Fibroblast of lung (primary cell): ENCODE measurements around the gene GLO1.

ENCODE experiments used
- CTCF ChIP-seq, 2 donors: IDR thresholded peaks in 1 of 2; conservative IDR thresholded peaks in 1 of 2; 1 replicate in 1 of 2; 2 replicates in 1 of 2; pipeline ENCODE4 v1.5.1; 2011 to 2012; ENCODE audit warnings: low read length in 2 of 2, control low read depth in 1 of 2, inconsistent platforms in 1 of 2, low read depth in 1 of 2, mild to moderate bottlenecking in 1 of 2
- EZH2 ChIP-seq: IDR thresholded peaks from 2 replicates; pipeline ENCODE4 v1.5.1; 2012; ENCODE audit warnings: low read length, control low read depth, mild to moderate bottlenecking; ENCODE audit errors: missing control alignments

- TF ChIP-seq CTCF (conservative IDR thresholded peaks at IDR 0.05 in 1 of 2, IDR thresholded peaks at IDR 0.05 in 1 of 2; ENCODE audit: low read depth in 1 of 2, low read length in 2 of 2) (no peak), EZH2 (no peak)
Observed at GRCh38 chr6:38722727-38723334, 19.9 kb upstream of the GLO1 start.
